Left ventricle myocardium inferior (tissue), 1 donor: ENCODE measurements around the gene AREL1. TPM values are rescaled to one million over a fixed set of nuclear protein-coding genes. Genes with fewer than 3 reads are reported as not detected.

ENCODE experiments used
- DNase-seq: peaks from one replicate; pipeline ENCODE4 v3.0.0-alpha.2; 2020
- H3K27ac ChIP-seq: fragments of 200-600 bp; replicated peaks from 2 replicates; pipeline ENCODE4 v1.8.0; 2021
- H3K27me3 ChIP-seq: fragments of 200-600 bp; 2 replicates; pipeline ENCODE4 v1.8.0; 2021; ENCODE audit warnings: low read depth
- H3K36me3 ChIP-seq: fragments of 200-600 bp; 2 replicates; pipeline ENCODE4 v1.8.0; 2021
- H3K4me1 ChIP-seq: fragments of 200-600 bp; 2 replicates; pipeline ENCODE4 v1.8.0; 2021
- H3K4me3 ChIP-seq: fragments of 200-600 bp; 2 replicates; pipeline ENCODE4 v1.8.0; 2021; ENCODE audit warnings: mild to moderate bottlenecking, moderate library complexity
- H3K9me3 ChIP-seq: fragments of 200-600 bp; replicated peaks from 2 replicates; pipeline ENCODE4 v1.8.0; 2021
- intact Hi-C: fragments of 100-400 bp; cut with micrococcal nuclease; formaldehyde crosslinking; loops from one replicate; pipeline ENCODE4 v1.11.0; 2022
- total RNA-seq: library from RNA; stranded (reverse); fragmentation: NEBNext Ultra II Directional; extraction: Animal tissue kit (Norgen Biotek cat#: 25700); gene quantifications from one replicate; pipeline ENCODE4 v1.2.1, GENCODE V29; 2021
- TF ChIP-seq, protein P1 (sequence below): fragments of 200-600 bp; IDR thresholded peaks from 2 replicates; pipeline ENCODE4 v1.8.0; 2021; ENCODE audit warnings: antibody characterized with exemption, mild to moderate bottlenecking, borderline replicate concordance
- donor health status: DM: no; HTN: yes; CAD: no; lungs with severe emphysema.

The AREL1 gene
- total RNA-seq, 1 donor from 2014 or later: 23.7 TPM

DNA sequence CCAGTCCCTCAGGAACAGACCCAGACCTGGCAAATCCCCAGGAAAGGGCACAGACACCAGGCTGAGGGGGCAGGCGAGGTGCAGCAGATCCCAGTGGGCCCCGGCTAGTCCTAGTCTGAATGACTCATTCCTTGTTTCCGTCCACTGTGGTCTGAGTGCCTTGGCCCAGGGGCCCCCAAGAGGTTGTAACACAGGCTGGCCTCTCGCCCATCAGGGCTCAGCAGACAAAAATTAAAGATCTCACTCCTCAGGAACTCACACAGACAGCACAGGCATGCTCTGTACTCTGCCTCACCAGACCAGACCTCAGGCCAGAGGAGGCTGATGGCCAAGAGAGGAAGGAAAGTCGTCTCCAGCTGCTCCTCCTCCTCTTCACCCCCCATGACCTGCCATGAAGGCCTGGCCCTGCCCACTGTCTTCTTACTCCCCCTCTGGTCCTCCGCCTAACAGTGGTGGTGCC lies 93.2 kb downstream of the AREL1 start:
- intact Hi-C loops: no loop called here
- H3K9me3 ChIP-seq: no peaks in the 10 kb centered on the region
- peaks cover 14% of the 10 kb centered on the region for H3K27me3 ChIP-seq
- DNase-seq: peak; percentile 83
- peak overlapping the region; percentile 76 for H3K27ac ChIP-seq
- H3K36me3 ChIP-seq: no peaks in the 10 kb centered on the region
- TF ChIP-seq, protein P1, sequence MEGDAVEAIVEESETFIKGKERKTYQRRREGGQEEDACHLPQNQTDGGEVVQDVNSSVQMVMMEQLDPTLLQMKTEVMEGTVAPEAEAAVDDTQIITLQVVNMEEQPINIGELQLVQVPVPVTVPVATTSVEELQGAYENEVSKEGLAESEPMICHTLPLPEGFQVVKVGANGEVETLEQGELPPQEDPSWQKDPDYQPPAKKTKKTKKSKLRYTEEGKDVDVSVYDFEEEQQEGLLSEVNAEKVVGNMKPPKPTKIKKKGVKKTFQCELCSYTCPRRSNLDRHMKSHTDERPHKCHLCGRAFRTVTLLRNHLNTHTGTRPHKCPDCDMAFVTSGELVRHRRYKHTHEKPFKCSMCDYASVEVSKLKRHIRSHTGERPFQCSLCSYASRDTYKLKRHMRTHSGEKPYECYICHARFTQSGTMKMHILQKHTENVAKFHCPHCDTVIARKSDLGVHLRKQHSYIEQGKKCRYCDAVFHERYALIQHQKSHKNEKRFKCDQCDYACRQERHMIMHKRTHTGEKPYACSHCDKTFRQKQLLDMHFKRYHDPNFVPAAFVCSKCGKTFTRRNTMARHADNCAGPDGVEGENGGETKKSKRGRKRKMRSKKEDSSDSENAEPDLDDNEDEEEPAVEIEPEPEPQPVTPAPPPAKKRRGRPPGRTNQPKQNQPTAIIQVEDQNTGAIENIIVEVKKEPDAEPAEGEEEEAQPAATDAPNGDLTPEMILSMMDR: no peak
- H3K4me1 ChIP-seq: peaks cover 54% of the 10 kb centered on the region
- no peak overlapping the region for H3K4me3 ChIP-seq

DNA sequence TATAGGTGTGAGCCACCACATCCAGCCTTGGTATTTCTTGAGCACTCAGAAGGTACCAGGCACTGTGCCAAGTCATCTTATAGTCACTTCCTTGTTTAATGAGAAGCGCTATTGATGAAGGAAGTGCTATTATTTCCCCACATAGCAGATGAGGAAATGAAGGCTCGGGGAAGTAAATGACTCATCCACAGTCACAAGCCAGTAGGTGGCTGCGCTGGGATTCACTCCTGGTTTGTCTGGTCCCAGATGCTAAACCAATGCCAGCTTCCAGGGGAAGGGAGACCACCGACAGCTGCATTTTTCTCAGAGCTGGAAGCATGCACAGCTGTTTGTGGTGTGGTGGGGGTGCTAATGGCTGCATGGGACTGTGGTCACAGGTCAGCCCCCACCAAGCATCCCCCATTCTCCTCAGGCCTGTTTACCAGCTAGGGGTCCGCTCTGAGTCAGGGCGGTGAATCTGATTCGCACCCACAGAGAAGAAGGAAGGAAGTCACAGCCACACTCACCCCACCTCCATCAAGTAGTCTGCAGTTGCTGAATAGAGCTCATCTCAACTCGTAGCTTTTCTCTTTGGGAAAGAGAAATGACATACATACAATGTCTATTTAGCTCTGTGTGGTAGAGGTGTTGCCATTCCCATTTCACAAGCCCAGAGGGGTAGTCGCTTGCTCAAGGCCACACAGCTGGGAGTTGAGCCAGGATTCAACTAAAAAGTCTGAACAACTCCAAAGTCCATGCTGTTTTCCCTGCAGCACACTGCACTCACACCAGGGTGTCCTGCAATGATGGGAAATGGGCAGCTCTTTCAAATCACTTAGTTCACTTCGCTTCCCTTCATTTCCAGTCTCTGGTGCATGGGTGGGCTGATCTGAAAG lies 94.6 kb downstream of the AREL1 start:
- TF ChIP-seq, protein P1: no peak
- Histone ChIP-seq H3K4me3 (no peak overlapping the region), H3K27me3 (peaks cover 18% of the 10 kb centered on the region), H3K27ac (peak overlapping the region; percentile 76), H3K9me3 (no peaks in the 10 kb centered on the region), H3K4me1 (peaks cover 54% of the 10 kb centered on the region), H3K36me3 (no peaks in the 10 kb centered on the region)
- no peak for DNase-seq
- intact Hi-C loops: no loop called here

DNA sequence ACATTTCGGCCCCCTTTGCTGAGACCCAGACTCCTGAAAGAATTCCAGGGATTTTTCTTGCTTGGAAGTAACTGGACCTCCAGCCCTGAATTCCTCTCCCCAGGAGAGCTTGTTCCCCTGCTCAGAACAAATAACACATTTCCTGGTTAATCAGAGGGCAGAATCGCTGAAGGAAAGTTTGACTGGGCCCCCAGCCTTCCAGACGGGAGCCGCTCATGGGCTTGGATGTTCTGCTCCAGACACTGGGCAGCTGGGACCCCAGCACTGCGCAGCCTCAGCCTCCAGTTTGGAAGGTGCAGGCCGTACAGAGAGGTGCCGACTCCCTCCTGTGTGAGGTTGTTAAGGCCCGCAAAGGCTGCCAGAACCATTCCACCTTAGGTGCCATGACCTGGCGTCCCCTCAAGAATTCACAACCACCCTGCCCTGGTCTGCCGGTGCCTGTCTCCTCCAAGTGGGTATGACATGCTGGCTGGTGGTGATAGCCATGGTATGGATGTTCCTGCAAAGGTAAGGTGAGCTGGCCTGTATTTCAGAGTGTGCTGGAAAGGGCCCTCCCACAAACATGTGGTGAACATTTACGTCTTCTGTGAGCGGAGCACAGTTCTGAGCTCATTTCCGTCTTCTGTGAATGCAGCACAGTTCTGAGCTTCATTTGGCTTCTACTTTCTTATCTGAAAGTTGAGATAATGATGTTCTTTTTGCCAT lies 95.7 kb downstream of the AREL1 start:
- Histone ChIP-seq H3K4me3 (no peak overlapping the region), H3K9me3 (no peaks in the 10 kb centered on the region), H3K4me1 (peaks cover 63% of the 10 kb centered on the region), H3K27me3 (peaks cover 26% of the 10 kb centered on the region), H3K36me3 (no peaks in the 10 kb centered on the region), H3K27ac (peak overlapping the region; percentile 19)
- intact Hi-C loops: no loop called here
- no peak for DNase-seq
- TF ChIP-seq, protein P1: no peak

DNA sequence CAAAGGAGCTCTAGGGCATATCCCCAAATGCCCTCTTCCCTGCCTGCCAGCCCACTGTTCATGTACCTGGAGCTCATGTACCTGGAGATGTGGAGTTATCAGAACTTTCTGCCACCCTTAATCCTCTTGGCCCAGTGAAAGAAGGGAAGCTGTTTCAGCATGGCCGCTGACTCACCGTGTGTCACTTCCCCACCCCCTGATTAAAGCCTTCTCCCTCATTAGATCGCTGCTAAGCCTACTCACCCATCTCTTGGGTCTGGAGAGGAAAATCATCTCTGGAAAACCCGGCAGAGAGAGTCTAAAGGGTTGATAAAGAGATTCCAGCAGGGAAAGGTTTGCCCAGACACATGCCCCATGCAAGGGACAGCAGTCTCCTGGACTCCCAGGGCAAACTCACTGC lies 96.4 kb downstream of the AREL1 start:
- TF ChIP-seq, protein P1: no peak
- Histone ChIP-seq H3K36me3 (no peaks in the 10 kb centered on the region), H3K4me1 (peaks cover 67% of the 10 kb centered on the region), H3K9me3 (no peaks in the 10 kb centered on the region), H3K4me3 (no peak overlapping the region), H3K27ac (no peak overlapping the region), H3K27me3 (peaks cover 32% of the 10 kb centered on the region)
- intact Hi-C loops: no loop called here
- DNase-seq: no peak

DNA sequence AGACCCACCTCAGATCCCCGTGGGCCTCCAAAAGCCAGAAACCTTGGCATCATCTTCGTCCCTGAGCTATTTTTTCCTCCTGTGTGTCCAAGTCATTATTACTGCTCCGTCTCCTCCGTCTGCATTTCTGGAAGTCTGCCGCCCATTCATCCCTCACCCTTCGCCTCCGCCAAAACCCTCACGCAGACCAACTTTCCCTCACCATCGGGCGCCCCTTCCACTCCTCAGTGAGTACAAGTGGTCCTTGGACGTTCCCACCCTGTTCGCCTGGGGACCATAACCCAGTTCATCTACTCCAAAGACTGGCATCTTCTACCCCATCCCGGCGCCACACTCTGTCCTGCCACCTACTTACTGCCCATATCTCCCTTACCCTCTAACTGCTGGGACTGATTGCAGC lies 97.1 kb downstream of the AREL1 start:
- H3K27ac ChIP-seq: no peak overlapping the region
- intact Hi-C loops: no loop called here
- H3K4me1 ChIP-seq: peaks cover 66% of the 10 kb centered on the region

More for the DNA sequence above, 97.1 kb downstream of the AREL1 start:
- Histone ChIP-seq H3K36me3 (no peaks in the 10 kb centered on the region), H3K4me3 (no peak overlapping the region), H3K9me3 (no peaks in the 10 kb centered on the region), H3K27me3 (peaks cover 40% of the 10 kb centered on the region)
- no peak for DNase-seq
- TF ChIP-seq, protein P1: no peak
